ENCODE measurements around the gene PYGM.

The PYGM gene

DNA sequence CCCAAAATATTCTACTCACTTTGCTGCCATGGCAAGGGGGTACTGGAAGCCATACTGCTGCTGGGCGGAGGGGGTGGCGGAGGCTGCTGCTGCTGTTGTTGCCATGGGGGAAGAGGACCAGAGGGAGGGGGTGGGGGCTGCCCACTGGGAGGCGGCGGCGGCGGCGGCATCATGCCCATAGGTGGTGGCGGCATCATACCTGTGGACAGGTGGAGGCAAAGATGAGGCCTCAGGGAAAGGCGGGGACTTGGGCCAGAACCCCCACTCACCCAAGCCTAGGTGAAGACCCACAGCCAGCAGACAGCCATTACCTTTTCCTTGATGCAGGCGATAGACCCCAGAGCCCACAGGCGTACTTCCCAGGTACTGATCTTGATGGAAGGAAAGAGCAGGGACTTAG, 7.1 kb upstream of the PYGM start:
- DNase-seq, result no peak

DNA sequence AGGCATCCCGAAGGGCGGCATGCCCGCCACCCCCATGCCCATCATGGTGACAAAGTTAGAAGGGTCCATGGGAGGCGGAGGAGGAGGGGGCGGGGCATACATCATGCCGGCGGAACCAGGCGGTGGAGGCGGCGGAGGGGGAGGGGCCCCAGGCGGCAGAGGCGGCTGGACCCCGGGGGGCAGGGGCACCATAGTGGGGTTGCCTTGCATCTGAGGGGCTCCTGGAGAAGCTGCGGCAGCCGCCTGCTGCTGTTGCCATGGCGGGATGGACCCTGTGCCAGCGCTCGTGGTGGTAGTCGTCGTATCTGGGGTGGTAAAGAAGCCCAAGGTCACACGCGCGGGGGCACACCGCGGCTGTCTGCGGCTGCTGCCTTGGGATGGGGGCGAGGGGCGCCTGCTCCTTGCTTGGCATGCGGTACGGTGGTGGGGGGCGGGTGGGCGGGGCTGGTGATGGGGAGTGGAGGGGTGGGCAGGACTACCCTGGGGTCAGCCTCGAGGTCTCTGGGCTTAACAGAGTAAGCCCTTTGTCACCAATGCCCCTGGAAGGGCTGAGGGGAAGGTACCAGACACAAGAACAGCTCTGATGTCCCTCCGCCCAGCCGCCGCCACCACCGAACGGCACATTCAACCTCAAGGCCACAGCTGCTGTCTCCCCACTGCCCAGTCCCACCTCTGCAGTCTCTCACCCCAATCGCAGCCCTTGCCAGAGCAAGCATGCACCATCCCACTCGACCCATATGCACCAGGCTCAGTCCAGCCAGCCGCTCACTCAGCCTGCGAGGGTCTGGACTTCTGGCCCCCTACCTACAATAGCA, 6.3 kb upstream of the PYGM start:
- no peak for DNase-seq

DNA sequence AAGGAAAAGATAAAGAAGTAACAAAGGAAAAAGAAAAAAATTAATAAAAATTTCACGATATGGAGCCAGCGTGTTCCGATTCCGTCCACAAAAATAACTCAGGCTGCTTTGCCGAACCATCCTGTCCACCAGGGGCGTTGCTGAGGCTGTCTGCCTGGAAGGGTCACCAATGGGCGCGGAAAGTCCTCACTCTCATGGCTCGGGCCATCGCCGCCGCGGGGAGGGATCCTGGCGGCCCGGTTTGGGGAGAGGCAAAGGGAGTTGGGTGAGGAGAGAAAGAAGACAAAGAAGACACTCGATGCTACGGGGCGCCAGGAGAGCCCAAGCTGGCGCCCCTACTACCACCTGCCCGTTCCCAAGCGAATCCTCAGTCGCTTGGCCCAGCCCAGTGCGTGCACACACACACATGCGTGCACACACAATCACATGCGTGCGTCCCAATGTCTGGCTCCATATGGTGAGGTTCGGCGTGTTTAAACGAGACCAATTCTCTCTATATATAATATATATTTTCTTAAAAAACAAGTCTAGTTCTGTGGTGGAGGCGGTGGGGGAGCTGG, 5.6 kb upstream of the PYGM start:
- no peak for DNase-seq

DNA sequence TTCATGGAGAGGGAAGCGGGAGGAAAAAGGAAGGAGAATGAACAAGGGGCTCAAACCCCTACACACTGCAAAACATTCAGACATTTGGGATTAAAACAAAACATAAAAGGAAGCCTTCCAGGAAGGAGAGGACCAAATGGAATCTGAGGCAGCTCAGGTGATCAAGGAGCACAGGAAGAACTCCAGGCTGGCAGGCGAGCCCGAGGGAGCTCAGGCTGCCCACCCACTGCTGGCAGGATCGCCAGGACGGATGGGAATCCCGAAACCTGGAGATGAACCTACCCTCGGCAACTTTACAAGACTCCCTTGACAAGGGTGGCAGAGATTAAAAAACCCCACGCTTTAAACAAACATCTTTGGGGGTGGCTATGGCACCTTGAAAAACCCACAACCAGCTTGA, 5.0 kb upstream of the PYGM start:
- DNase-seq, result no peak

DNA sequence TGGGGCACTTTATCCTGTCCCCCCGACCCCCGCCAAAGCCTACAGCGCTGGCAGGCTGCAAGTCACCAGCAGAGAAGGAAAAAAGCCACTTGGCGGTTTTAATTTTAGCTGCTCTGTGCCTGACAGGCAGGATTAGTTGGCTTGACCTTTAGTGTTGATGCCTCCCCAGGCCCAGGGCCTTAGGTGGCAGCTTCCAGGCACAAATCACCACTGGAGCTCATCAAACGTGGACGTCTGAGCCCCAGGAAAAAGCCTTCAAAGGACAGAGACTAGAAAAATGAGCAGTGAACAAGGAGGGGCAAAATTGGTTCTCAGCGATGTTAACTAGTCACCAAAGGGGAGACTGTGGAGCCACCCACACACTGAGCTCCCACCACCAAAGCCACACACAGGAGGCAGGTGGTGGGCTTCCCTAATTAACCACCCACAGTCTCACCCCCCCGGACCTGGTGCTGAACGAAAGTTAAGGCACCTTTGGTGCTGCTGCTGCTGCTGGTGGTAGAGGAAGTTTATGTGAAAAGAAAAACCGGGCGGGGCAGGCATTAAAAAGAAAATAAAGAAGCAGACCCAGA, 4.4 kb upstream of the PYGM start:
- DNase-seq, result no peak

DNA sequence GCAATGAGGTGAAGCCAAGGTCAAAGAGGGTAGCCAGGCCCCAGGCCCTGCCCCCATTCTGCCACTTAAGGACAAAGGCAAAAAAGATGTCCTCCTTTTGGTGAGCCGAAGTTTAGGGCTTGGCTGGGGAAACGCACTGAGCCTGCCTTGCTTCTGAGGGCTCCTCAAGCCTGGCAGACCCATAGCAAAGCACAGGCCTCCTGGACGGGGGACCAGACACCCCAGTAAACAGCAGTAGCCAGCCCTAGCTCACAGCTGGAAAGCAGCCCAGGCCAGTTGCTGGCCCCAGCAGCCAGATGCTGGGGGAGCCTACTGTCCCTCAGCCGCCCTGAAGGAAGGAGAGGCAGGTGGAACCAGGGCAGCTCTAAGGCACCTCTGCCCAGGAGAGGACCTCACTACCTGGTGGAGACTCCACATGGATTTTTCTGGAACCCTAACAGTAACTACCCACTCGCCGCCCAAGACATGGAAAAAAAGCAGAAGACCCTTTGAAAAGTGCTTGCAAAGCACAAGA, 3.8 kb upstream of the PYGM start:
- DNase-seq, result no peak

DNA sequence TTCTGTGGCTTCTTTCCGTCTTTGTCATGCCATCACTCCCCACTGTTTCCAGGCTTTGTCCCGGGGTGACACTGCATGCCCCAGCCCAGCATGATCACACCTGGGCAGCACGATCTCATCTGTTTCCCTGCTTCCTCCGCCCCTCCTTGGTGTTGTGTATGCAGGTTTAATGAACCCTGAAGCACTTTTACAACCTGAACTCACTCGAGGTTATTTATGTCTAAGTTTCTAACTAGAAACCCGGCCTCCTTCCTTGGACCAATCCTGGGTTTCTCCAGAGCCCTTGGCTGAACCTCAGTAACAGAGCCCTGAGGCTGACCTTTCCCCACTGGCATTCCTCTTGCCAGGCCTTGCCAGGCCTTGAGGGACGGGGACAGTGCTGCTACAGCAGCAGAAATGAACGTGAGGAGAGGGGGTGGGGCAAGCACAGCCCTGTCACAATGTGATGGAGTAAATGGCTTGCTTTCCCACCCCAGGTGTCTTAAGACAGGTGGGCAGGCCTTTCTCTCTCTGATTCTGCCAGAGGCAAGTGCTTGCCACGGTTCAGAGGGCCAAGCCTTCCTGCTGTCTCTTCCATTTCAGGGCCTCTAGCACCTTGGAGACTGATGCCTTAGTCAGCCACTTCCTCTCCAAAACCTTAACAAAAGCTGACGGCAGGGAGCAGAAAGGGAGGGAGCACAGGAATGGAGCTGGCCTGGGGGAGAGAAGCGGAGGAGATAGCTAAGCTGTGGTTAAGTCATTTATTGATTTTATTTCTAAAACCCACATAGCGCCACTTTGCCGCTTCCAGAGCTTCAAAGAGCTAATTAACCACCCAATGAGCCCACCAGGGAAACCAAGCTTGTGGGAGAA, 3.1 kb upstream of the PYGM start:
- no peak for DNase-seq

DNA sequence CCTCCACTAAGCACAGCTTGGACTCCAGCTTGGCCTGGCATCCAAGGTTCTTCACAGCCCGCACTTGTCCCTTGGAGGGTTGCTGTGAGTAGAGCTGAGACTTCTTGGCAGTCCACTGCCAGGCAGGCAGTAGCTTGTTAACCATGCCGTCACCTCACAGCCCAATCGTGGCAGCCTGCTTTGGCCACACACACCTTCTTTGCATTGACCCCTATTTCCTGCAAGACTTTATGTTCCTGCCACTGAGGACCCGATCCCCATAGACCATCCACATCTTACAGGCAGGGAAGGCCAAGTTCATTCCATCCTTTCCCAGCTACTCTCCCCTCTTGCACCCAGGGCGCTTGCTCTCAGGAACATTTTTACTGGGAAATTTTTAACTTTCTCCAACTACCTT, 2.5 kb upstream of the PYGM start:
- DNase-seq, result no peak

DNA sequence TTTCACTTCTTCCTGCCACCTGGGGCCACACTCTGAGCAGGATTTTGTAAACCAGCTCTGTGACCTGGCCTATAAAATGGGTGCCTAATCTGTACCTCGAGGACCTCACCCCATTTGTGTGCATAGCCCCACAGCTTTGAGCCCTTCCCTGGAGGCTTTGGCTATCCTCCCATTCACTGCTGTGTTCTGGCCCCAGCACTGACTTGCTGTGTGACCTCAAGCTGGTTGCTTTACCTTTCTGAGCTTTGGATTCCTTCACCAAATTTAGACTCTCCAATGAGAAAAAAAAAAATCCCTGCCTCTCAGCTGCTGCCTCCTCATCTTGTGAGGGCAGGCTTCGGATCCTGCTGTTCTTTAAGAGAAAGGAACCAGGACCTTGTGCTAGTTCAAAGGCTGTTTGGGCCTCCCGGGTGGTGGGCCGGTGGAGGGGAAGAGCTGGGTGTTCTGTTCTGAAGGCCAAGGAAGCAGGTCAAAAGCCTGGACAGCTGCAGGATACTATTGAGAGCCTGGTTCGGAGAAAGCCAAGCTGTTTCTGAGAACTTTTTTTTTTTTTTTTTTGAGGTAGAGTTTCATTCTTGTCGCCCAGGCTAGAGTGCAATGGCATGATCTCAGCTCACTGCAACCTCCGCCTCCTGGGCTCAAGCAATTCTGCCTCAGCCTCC, 1.1 kb upstream of the PYGM start:
- DNase-seq, result no peak

DNA sequence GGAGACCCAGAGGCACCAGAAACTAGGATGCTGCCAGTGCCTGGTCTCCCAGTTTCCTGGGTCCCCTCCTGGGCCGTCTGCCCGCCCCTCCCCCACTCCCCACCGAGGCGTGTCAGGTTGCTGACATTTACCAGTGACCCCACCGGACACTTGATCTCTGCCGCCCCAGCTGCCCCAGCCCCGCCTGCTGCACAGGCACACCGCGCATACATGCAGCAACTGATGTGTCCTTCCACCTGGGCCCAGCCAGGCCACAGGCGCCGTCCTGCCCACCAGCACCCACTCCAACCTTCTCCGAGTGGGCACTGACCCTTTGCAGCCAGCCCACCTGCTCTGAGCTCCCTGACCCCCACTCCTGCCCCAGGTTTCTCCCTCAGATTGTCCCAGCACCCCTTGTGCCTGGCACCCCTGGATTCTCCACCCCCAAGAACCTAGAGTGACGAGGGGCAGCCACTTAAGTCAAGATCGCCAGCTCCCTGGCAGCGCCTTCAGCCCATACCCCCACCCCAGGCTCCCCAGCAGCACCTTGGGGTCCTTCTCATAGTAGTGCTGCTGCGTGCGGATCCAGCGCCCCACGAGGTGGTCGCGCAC, 548 bp downstream of the PYGM start:
- DNase-seq, result no peak

DNA sequence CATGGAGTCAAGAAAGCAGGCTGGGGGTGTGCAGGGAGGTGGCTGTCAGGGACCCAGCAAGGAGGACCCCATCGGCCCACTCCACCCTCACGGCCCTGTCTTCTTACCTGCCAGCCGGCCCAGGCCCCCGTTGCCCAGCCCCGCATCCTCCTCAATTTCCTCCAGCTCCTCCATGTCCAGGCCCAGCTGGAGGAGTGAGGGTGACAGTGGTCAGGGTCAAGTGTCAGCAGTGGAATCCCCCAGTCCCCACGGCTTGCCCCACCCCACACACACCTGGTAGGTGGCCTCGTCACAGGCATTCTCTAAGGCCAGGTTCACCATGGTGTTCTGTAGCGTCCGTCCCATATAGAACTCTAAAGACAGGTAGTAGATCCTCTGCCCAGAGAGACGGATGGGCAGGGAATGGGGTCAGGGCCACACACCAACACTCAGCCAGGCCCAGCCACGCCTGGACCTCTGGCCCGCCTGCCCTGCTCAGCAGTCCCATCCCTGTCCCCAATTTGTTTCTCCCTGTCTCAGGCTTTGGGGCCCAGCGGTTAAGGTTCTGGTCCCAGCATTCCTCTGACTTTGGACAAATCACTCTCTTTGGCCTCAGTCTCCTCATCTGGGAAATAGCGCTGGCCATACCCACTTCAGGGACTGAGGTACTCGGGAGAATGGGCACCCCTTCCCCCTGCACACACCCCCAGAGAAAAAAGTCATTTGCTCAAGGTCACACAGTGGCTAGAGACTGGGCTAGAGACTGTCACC, 1.3 kb downstream of the PYGM start:
- DNase-seq, result no peak

DNA sequence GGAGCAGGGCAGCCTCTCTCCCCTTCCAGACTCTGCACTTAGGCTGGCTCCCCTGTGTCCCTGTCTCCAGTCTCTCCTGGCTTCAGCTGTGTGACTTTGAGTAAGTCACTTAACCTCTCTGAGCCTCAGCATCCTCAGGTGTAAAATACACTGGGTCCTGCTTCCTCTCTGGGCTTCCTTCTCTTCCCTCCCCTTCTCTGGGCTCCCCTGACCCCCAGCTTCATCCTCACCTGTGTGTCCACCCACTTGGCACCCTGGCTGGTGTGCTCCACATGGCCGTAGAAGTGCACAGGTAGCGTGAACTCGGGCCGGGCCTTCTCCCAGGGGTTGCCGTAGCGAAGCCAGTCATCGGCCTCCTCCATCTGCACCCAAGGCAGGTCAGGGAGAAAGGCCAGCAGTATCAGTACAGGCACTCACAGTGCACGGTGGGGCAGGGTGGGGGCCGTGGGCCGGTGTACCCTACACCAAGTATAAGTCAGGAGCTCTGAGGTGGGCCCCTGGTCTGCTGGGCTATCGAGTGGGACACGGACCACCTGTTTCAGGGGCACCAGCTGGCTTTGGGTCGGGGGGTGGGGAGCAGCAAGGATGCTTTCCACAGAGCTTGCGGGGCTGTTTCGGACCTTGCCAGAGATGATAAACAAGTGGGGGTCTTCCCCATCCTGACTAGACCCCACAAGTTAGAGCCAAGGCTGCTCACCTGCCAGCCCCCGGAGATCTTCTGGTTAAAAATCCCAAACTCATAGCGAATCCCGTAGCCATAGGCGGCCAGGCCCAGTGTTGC, 2.0 kb downstream of the PYGM start:
- no peak for DNase-seq

DNA sequence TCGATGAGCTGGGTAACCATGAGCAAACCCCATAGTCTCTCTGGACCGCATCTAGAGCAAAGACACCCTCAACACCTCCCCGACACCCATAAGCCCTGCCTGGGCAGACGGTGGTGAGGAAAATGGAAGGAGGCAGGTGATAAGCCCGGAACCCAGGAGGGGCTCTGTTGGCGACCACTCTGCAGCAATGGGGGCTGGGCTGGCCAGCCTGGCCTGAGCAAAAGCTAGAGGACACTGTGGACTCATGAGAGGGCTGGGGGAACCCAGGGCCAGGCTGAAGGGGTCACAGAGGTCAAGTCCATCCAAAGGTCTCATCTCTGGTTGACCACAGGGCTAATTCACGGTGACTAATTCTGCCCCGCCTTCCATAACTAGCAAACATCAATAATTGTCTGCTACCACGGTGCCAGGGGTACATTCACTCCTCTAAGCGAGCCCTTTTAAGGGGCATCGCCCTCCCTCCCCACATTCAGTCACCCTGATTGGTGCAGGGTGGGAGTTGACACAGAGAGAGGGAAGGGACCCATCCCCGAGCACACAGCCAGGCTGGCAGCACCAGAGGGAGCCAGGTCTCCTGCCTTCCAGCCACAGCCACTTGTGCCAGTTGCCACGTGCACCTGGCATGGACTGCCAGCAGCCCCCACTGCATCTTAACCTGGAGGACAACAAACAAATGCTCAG, 4.0 kb downstream of the PYGM start:
- DNase-seq, result no peak

DNA sequence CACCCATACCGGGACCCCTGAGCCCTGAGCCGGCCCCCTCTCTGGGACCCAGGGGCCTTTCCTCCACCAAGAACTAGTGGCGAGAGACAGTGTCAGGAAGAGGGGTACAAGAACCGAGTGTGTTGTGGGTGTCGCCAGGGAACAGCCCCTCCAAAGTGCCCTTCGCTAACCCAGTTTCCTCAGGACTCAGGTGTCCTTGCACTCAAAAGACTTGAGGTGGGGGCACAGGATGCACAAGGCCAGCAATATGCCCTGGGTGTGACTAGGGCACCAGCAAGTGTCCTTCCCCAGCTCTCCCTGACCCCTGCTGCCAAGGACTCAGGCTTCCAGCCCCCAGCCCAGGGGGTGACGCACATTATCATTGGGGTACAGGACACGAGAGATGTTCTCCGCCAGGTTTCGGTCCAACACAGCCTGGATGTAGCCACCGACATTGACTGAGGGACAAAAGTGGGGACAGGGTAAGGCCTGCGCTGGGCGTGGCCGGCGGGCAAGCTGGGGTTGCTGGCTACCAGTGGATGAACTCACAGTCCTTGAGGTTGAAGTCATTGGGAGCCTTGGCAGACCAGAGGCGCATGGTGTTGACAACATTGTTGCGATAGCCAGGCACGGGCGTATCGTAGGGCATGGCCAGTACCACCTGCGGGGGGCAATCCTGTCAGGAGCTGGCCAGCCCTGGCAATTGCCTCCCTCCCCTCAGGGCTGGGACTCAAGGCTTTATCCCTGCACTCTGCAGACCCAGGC, 4.7 kb downstream of the PYGM start:
- DNase-seq, result no peak

DNA sequence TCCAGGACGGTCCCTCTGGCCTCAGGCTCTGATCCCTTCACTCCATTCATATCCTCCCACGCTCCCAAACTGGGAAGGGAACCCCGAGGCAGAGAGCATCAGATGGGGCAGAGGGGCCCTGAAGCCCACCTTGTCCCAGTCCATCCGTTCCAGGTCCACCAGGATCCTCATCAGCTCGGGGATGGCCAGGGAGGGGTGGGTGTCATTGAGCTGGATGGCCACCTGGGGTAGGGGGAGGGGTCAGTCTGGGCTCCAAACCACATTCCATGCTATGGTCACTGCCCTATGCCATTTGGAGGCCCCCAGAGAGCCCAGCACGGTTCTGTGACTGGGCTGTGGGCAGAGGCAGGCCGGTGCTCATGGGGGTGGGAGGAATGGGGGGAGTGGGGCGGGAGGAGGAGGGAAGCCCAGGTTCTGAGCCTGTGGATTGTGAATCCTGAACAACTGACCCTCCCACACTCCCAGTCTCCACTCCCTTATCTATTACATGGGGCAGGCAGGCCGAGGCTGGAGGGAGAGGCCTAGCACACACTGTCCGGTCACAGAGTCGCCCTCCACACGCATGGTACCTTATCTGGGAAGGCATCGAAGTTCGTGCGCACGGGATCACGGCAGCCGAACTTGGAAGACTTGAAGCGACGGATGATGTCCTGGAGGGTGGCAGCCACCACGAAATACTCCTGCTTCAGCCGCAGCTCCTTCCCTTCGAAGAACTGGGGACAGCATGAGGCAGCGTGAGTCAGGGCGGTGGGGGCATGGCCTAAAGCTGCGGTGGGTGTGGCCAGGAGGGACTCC, 5.5 kb downstream of the PYGM start:
- no peak for DNase-seq

DNA sequence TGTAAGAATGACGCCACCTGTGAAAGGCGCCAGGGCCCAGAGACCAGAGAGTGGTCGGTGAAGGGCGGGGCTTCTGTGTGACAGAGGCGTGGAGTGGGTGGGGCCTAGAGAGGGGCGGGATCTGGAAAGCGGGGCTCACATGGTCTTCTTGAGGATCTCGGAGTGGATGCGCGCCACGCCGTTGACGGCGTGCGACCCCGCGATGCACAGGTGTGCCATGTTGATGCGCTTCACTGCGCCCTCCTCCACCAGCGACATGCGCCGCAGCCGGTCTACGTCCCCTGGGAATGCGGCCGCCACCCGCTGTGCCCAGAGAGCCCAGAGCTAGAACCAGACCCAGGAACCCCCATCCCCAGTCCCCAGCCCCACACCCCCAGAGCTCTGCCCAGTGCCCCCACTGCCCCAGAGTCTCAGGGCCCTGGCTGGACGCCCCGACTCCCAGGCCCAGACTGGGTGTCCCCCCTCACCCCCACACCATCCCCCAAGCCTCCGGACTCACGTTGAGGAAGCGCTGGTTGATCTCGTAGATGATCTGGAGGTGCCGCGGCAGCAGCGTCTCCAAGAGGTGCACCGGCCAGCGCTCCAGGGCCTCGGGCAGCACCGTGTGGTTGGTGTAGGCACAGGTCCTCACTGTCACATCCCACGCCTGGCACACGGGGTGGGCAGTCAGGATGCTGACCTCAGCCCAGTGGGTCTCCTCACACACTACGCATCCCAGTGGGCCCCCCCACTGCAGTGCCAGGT, 6.2 kb downstream of the PYGM start:
- DNase-seq, result no peak

DNA sequence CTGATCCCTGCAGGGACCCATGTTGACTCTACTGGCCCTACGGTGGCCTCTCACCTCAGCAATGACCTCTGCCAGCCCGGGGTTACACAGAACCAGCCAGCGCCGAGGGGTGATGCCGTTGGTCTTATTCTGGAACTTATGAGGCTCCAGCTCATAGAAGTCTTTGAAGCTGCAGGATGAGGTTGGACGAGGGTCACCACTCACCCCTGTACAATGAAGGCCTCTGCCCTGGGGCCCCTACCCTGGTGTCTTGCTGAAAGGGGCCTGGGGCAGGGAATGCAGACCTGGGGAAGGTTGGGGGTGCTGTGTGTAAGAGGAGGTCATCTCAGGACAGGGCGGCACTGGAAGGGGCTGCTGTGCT, 6.8 kb downstream of the PYGM start:
- DNase-seq, result no peak
